H1 (cell line): Measurements from ENCODE around the gene GAST. TPM values are rescaled to one million over a fixed set of nuclear protein-coding genes. Genes with fewer than 3 reads are reported as not detected.

Source experiments
- CTCF ChIA-PET: fragments of 300-600 bp; sonication (Branson Sonifier 250); formaldehyde crosslinking; loops from one replicate; lab custom pipeline; 2021; ENCODE audit not compliant: partially characterized antibody; lab: Charles Lee
- POLR2A ChIA-PET: fragments of 300-600 bp; sonication (Branson Sonifier 250); formaldehyde crosslinking; loops from one replicate; lab custom pipeline; 2021; ENCODE audit warnings: inconsistent platforms; ENCODE audit not compliant: partially characterized antibody; lab: Charles Lee
- DNase-seq, 2 experiments: peaks; one replicate each; pipeline versions ENCODE4 v3.0.0 to v3.0.0-alpha.2; 2010 to 2022; ENCODE audit warnings: low spot score in 2 of 2, low read depth in 1 of 2, mixed read lengths in 1 of 2
- FAIRE-seq: peaks from 2 replicates; lab custom pipeline; 2011; peaks lifted over from hg19 to GRCh38; lab: Jason Lieb, UNC
- H2AFZ ChIP-seq: 2 replicates; pipeline ENCODE4 v1.8.1; 2012; ENCODE audit warnings: low read length, inconsistent platforms
- H2AK5ac ChIP-seq: 2 replicates; pipeline ENCODE4 v1.6.1; 2013; ENCODE audit warnings: low read depth, low read length
- H2BK120ac ChIP-seq: replicated peaks from 2 replicates; pipeline ENCODE3; 2013; ENCODE audit warnings: low read depth, low read length, inconsistent platforms
- H2BK12ac ChIP-seq: 2 replicates; pipeline ENCODE4 v1.6.1; 2013; ENCODE audit warnings: low read depth, low read length
- H2BK15ac ChIP-seq: 2 replicates; pipeline ENCODE4 v1.6.1; 2013; ENCODE audit warnings: low read length
- H2BK20ac ChIP-seq: 2 replicates; pipeline ENCODE4 v1.6.1; 2013; ENCODE audit warnings: low read length
- H2BK5ac ChIP-seq: 2 replicates; pipeline ENCODE4 v1.6.1; 2013; ENCODE audit warnings: low read depth, low read length
- H3K14ac ChIP-seq: 2 replicates; pipeline ENCODE4 v1.6.1; 2013; ENCODE audit warnings: inconsistent platforms; ENCODE audit not compliant: insufficient read length
- H3K18ac ChIP-seq: 2 replicates; pipeline ENCODE4 v1.6.1; 2013; ENCODE audit warnings: low read length; ENCODE audit errors: extremely low read depth
- H3K23ac ChIP-seq: 2 replicates; pipeline ENCODE4 v1.6.1; 2013; ENCODE audit warnings: inconsistent platforms; ENCODE audit not compliant: insufficient read length
- H3K23me2 ChIP-seq: 2 replicates; pipeline ENCODE4 v1.6.1; 2013; ENCODE audit warnings: low read depth, low read length
- H3K27ac ChIP-seq: 2 replicates; pipeline ENCODE4 v1.6.1; 2011; ENCODE audit warnings: low read depth, low read length, inconsistent platforms
- H3K27me3 ChIP-seq, 4 experiments: replicated peaks in 1 of 4; 1 replicate in 1 of 4; 2 replicates in 3 of 4; pipeline versions ENCODE4 v1.6.1 to v1.8.1; 2011 to 2013; ENCODE audit warnings: low read length in 3 of 4, mild to moderate bottlenecking in 3 of 4, inconsistent platforms in 2 of 4, mixed read lengths in 2 of 4, moderate library complexity in 1 of 4; ENCODE audit not compliant: control insufficient read depth in 3 of 4, insufficient read depth in 3 of 4; ENCODE audit errors: extremely low read depth in 1 of 4
- H3K36me3 ChIP-seq, 4 experiments: 2 replicates each; pipeline versions ENCODE4 v1.6.1 to v1.8.1; 2011 to 2013; ENCODE audit warnings: mild to moderate bottlenecking in 4 of 4, low read length in 3 of 4, moderate library complexity in 2 of 4, control low read depth in 1 of 4, inconsistent platforms in 1 of 4; ENCODE audit not compliant: insufficient read depth in 4 of 4, control insufficient read depth in 2 of 4
- H3K4ac ChIP-seq: replicated peaks from 2 replicates; pipeline ENCODE3; 2013; ENCODE audit warnings: low read length, low read depth, mixed read lengths, inconsistent platforms; ENCODE audit not compliant: insufficient read length
- H3K4me1 ChIP-seq, 4 experiments: replicated peaks in 1 of 4; 1 replicate in 1 of 4; 2 replicates in 3 of 4; pipeline versions ENCODE4 v1.6.1 to v1.8.1; 2011 to 2013; ENCODE audit warnings: low read length in 3 of 4, inconsistent platforms in 2 of 4, mixed read lengths in 1 of 4; ENCODE audit not compliant: insufficient read depth in 4 of 4, control insufficient read depth in 3 of 4
- H3K4me2 ChIP-seq, 2 experiments: 2 replicates each; pipeline versions ENCODE4 v1.6.1 to v1.8.1; 2011 to 2013; ENCODE audit warnings: low read depth in 2 of 2, low read length in 2 of 2, control low read depth in 1 of 2, inconsistent platforms in 1 of 2, mild to moderate bottlenecking in 1 of 2; ENCODE audit not compliant: insufficient read depth in 1 of 2
- H3K4me3 ChIP-seq, 4 experiments: fragments of 200-600, 300-600 bp in 1 of 4; sonication (generic), shearing (Covaris generic), sonication (Bioruptor Twin) in 1 of 4; 2 replicates each; pipeline versions ENCODE4 v1.5.1 to v1.8.1; 2011 to 2016; ENCODE audit warnings: low read length in 4 of 4, low read depth in 3 of 4, control low read depth in 2 of 4, inconsistent platforms in 2 of 4, mild to moderate bottlenecking in 2 of 4, mixed read lengths in 1 of 4, moderate library complexity in 1 of 4; ENCODE audit not compliant: insufficient read depth in 2 of 4; ENCODE audit errors: extremely low read depth in 1 of 4
- H3K56ac ChIP-seq: replicated peaks from 2 replicates; pipeline ENCODE3; 2013; ENCODE audit warnings: low read depth, mild to moderate bottlenecking, mixed read lengths, low read length, inconsistent platforms; ENCODE audit not compliant: insufficient read length
- H3K79me1 ChIP-seq: 2 replicates; pipeline ENCODE4 v1.6.1; 2013; ENCODE audit warnings: low read depth, low read length, control low read depth
- H3K79me2 ChIP-seq, 2 experiments: 2 replicates each; pipeline versions ENCODE4 v1.6.1 to v1.8.1; 2012 to 2013; ENCODE audit warnings: low read length in 2 of 2, mild to moderate bottlenecking in 2 of 2, inconsistent platforms in 1 of 2; ENCODE audit not compliant: insufficient read depth in 2 of 2, control insufficient read depth in 1 of 2
- H3K9ac ChIP-seq, 4 experiments: replicated peaks in 1 of 4; 1 replicate in 1 of 4; 2 replicates in 3 of 4; pipeline versions ENCODE4 v1.6.1 to v1.8.1; 2011 to 2013; ENCODE audit warnings: low read depth in 3 of 4, low read length in 3 of 4, control low read depth in 2 of 4, mild to moderate bottlenecking in 2 of 4, moderate library complexity in 2 of 4, inconsistent platforms in 1 of 4; ENCODE audit errors: extremely low read depth in 1 of 4
- H3K9me3 ChIP-seq, 2 experiments: 2 replicates each; pipeline versions ENCODE4 v1.6.1 to v1.8.1; 2012 to 2013; ENCODE audit warnings: mild to moderate bottlenecking in 2 of 2, moderate library complexity in 2 of 2, control low read depth in 1 of 2, inconsistent platforms in 1 of 2, low read depth in 1 of 2, low read length in 1 of 2, mixed read lengths in 1 of 2; ENCODE audit not compliant: insufficient read depth in 2 of 2
- H4K20me1 ChIP-seq, 2 experiments: replicated peaks in 1 of 2; 2 replicates each; pipeline versions ENCODE3 to v1.8.1; 2011 to 2013; ENCODE audit warnings: inconsistent platforms in 2 of 2, low read length in 2 of 2, mild to moderate bottlenecking in 1 of 2; ENCODE audit not compliant: insufficient read depth in 2 of 2, control insufficient read depth in 1 of 2
- H4K5ac ChIP-seq: 2 replicates; pipeline ENCODE4 v1.6.1; 2013; ENCODE audit warnings: low read length, low read depth, mixed read lengths, inconsistent platforms; ENCODE audit not compliant: insufficient read length
- H4K8ac ChIP-seq: 2 replicates; pipeline ENCODE4 v1.8.0; 2013; ENCODE audit warnings: mild to moderate bottlenecking, moderate library complexity, low read length, inconsistent platforms; ENCODE audit not compliant: insufficient read depth; ENCODE audit errors: extremely low read depth
- H4K91ac ChIP-seq: replicated peaks from 2 replicates; pipeline ENCODE3; 2013; ENCODE audit warnings: low read length, mixed read lengths, inconsistent platforms; ENCODE audit not compliant: insufficient read length
- GTF2F1 ChIP-seq: IDR thresholded peaks from 2 replicates; pipeline ENCODE4 v1.6.1; 2012; ENCODE audit warnings: low read depth, low read length, improper control_type of control experiment, borderline replicate concordance
- KDM4A ChIP-seq: IDR thresholded peaks from one replicate; pipeline ENCODE4 v1.7.1; 2012; ENCODE audit warnings: low read depth, mild to moderate bottlenecking, moderate library complexity, low read length, inconsistent platforms; ENCODE audit not compliant: severe bottlenecking
- SP4 ChIP-seq: IDR thresholded peaks from 2 replicates; pipeline ENCODE4 v1.6.1; 2012; ENCODE audit warnings: low read length, inconsistent platforms
- WGBS, 2 experiments: shearing (Covaris generic) in 1 of 2; methylation state at CpG; one replicate each; pipeline versions ENCODE4 v1.1.6 to v1.1.7; 2013 to 2015; ENCODE audit warnings: low lambda C conversion rate in 2 of 2, mixed read lengths in 2 of 2, inconsistent platforms in 1 of 2, low coverage in 1 of 2, missing lambda C conversion rate in 1 of 2; ENCODE audit not compliant: insufficient replicate concordance in 2 of 2, insufficient coverage in 1 of 2, insufficient read length in 1 of 2; ENCODE audit errors: extremely low coverage in 1 of 2, missing lambda C conversion rate in 1 of 2; 5-methylcytosine and 5-hydroxymethylcytosine counted together
- polyA plus RNA-seq, 7 experiments: library from polyadenylated mRNA; depleted of rRNA in 3 of 7; stranded (reverse) in 5 of 7; unstranded in 2 of 7; fragments of >200 nt in 5 of 7; fragments of 200-250 nt in 2 of 7; gene quantifications; 1 replicate in 5 of 7; 2 replicates in 1 of 7; 4 replicates in 1 of 7; pipeline versions ENCODE4 v1.2.1 to v1.2.3, GENCODE V29; 2011 to 2013; ENCODE audit warnings: missing spikeins in 2 of 7, mixed read lengths in 2 of 7
- total RNA-seq: library from RNA; stranded (reverse); fragmentation: NEBNext Ultra II Directional; extraction: Animal tissue kit (Norgen Biotek cat#: 25700); gene quantifications from 2 replicates; pipeline ENCODE4 v1.2.1, GENCODE V29; 2021
- TF ChIP-seq, protein P1 (sequence below): IDR thresholded peaks from 2 replicates; pipeline ENCODE4 v1.6.1; 2011; ENCODE audit warnings: low read depth, mild to moderate bottlenecking, low read length; ENCODE audit not compliant: insufficient read depth
- TF ChIP-seq, protein P2 (sequence below): IDR thresholded peaks from 2 replicates; pipeline ENCODE4 v1.6.1; 2011; ENCODE audit warnings: low read length, improper control_type of control experiment
- TF ChIP-seq, protein P3 (sequence below): IDR thresholded peaks from 2 replicates; pipeline ENCODE4 v1.6.1; 2012; ENCODE audit warnings: inconsistent platforms

Gene GAST
- total and polyA plus RNA-seq, 2 of the 8 experiments (the other 6 are each of a cell fraction or from before 2014, with no cell fraction given), result not detected

DNA sequence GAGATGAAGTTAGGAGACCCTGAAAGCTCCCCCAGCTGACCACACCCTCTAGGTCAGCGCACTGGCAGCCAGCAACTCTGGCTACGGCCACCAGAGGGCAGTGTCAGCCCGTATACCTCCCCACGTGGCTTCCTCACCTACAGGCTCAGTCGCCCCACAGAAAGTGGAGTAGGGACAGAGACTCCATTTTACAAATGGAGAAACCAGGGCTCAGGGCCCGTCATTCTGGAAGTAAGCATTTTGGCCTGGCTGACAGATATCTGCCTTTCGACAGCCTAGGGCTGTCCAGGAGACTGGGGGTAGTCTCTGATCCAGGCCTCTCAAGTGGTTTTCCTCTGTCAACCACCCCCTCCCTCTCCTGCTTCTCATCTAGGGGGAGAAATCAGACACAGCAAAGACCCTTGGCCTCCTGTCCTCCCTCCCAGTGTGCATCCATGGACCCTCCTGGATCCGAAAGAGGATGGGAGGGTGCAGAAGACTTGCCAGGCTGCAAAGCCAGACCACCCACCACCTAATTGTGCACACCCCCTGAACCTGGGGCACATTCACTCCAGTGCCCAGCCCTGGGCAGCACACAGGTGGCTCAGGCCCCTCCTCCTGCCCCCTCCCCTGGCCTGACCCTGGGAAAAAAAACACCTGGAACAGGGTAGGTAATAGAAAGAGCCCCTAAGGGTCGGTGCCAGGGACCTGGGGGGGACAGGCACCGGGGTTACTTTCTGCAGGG, 26.1 kb downstream of the GAST start:
- Histone ChIP-seq H3K9me3 (no peaks in the 10 kb centered on the region), H3K79me1 (no peaks in the 10 kb centered on the region), H3K79me2 (no peaks in the 10 kb centered on the region), H2BK15ac (peak overlapping the region; percentile 100), H3K4me1 (peaks cover 0 to 10% (median 8%) of the 10 kb centered on the region in 4 experiments; a peak in 6 of 7 replicates), H2BK20ac (peak overlapping the region; percentile 95), H4K5ac (peak overlapping the region; percentile 32), H4K91ac (peak overlapping the region; percentile 97), H3K9ac (peak overlapping the region in 2 of 4 experiments; percentile 51 to 59; a peak in 3 of 7 replicates), H3K4ac (peak overlapping the region; percentile 5), H2BK12ac (peak overlapping the region; percentile 97; the same call in 1 of the 2 replicates), H2AFZ (peak overlapping the region; percentile 97), H3K27me3 (peaks cover 12 to 45% (median 32%) of the 10 kb centered on the region in 4 experiments), H2AK5ac (no peak overlapping the region), H3K4me3 (no peak overlapping the region), H4K8ac (peak overlapping the region; percentile 94; the same call in 1 of the 2 replicates), H2BK120ac (peak overlapping the region; percentile 85), H3K23me2 (peaks cover 13% of the 10 kb centered on the region), H3K18ac (peak overlapping the region; percentile 100), H3K23ac (no peak overlapping the region), H3K4me2 (no peak overlapping the region), H4K20me1 (peaks cover 0 to 5% of the 10 kb centered on the region in 2 experiments), H3K27ac (peak overlapping the region; percentile 79), H3K56ac (no peak overlapping the region), H3K36me3 (no peaks in the 10 kb centered on the region), H3K14ac (no peak overlapping the region), H2BK5ac (peak overlapping the region; percentile 90)
- DNase-seq (peak; percentile 69 to 95), FAIRE-seq (peak; percentile 82)
- ChIA-PET POLR2A (interaction anchor here (0.7 to 18.3 kb wide), 10 partner anchors 46 to 143 kb away, joined by 3 to 215 read pairs (median 6); partner anchors contain the start of genes EIF1, FKBP10, JUP and KLHL11), CTCF (interaction anchor here (0.6 to 3.6 kb wide), 37 partner anchors 8 to 225 kb away, joined by 3 to 43 read pairs (median 4); partner anchors contain the start of genes JUP and P3H4)
- WGBS, 2 experiments, result 20% methylated on average over 10 of the region's 10 CpGs; no CpG with 5 or more reads in 1 of the 2 experiments
- TF ChIP-seq, protein P1, sequence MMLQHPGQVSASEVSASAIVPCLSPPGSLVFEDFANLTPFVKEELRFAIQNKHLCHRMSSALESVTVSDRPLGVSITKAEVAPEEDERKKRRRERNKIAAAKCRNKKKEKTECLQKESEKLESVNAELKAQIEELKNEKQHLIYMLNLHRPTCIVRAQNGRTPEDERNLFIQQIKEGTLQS, result peak; percentile 60
- TF ChIP-seq, protein P2, sequence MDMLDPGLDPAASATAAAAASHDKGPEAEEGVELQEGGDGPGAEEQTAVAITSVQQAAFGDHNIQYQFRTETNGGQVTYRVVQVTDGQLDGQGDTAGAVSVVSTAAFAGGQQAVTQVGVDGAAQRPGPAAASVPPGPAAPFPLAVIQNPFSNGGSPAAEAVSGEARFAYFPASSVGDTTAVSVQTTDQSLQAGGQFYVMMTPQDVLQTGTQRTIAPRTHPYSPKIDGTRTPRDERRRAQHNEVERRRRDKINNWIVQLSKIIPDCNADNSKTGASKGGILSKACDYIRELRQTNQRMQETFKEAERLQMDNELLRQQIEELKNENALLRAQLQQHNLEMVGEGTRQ, result peak; percentile 50
- TF ChIP-seq SP4, result peak; percentile 54; the same call in 1 of the 2 replicates
- peak; percentile 41; the same call in 1 of the 2 replicates for TF ChIP-seq GTF2F1
- TF ChIP-seq, protein P3, sequence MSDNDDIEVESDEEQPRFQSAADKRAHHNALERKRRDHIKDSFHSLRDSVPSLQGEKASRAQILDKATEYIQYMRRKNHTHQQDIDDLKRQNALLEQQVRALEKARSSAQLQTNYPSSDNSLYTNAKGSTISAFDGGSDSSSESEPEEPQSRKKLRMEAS, result peak; percentile 99
- TF ChIP-seq KDM4A, result no peak
